B cell (primary cell): ENCODE data around the gene C1orf87. TPM values are rescaled to one million over a fixed set of nuclear protein-coding genes. Genes with fewer than 3 reads are reported as not detected.

Experiments
- ATAC-seq: fragments of 200-7000 bp; cut with Tn5 transposase; one replicate; pipeline ENCODE4 v1.10.0; 2021; ENCODE audit warnings: low read depth, mild to moderate bottlenecking, moderate number of reproducible peaks, moderate library complexity
- CTCF ChIA-PET: fragments of 350-600 bp; sonication (Branson Sonifier 250); formaldehyde crosslinking; loops from one replicate; lab custom pipeline; 2021; ENCODE audit warnings: antibody characterized with exemption, inconsistent platforms; lab: Charles Lee
- POLR2A ChIA-PET: fragments of 350-600 bp; sonication (Branson Sonifier 250); formaldehyde crosslinking; loops from one replicate; lab custom pipeline; 2021; ENCODE audit warnings: antibody characterized with exemption; lab: Charles Lee
- DNase-seq: peaks from one replicate; pipeline ENCODE4 v3.0.0; 2013
- H2AFZ ChIP-seq: 2 replicates; pipeline ENCODE4 v1.6.1; 2012; ENCODE audit warnings: mild to moderate bottlenecking, low read depth, low read length; ENCODE audit not compliant: insufficient read depth, poor library complexity, severe bottlenecking
- H3K27ac ChIP-seq, 2 donors: 1 replicate in 1 of 2; 2 replicates in 1 of 2; pipeline ENCODE4 v1.5.1; 2012 to 2013; ENCODE audit warnings: low read length in 2 of 2, mild to moderate bottlenecking in 2 of 2, moderate library complexity in 1 of 2
- H3K27me3 ChIP-seq, 4 experiments: fragments of 200-600 bp in 1 of 4; sonication (generic) in 1 of 4; replicated peaks in 1 of 4; 1 replicate in 2 of 4; 2 replicates in 2 of 4; pipeline versions ENCODE4 v1.6.1 to v1.7.0; 2013 to 2016; ENCODE audit warnings: low read length in 3 of 4, mild to moderate bottlenecking in 2 of 4, mixed read lengths in 1 of 4, moderate library complexity in 1 of 4; ENCODE audit not compliant: insufficient read depth in 4 of 4, control insufficient read depth in 3 of 4; ENCODE audit errors: control extremely low read depth in 1 of 4
- H3K36me3 ChIP-seq, 2 experiments: replicated peaks in 1 of 2; 1 replicate in 1 of 2; 2 replicates in 1 of 2; pipeline versions ENCODE4 v1.6.1 to v1.7.1; 2013; ENCODE audit warnings: low read length in 1 of 2; ENCODE audit not compliant: insufficient read depth in 2 of 2, control insufficient read depth in 1 of 2; ENCODE audit errors: control extremely low read depth in 1 of 2, extremely low read depth in 1 of 2
- H3K4me1 ChIP-seq, 2 donors: fragments of 200-600 bp in 1 of 2; sonication (generic) in 1 of 2; 1 replicate in 1 of 2; 2 replicates in 1 of 2; pipeline versions ENCODE4 v1.5.1 to v1.6.1; 2013 to 2017; ENCODE audit warnings: low read length in 2 of 2; ENCODE audit not compliant: control insufficient read depth in 2 of 2, insufficient read depth in 2 of 2
- H3K4me2 ChIP-seq: replicated peaks from 2 replicates; pipeline ENCODE3; 2012; ENCODE audit warnings: mild to moderate bottlenecking, low read depth, low read length; ENCODE audit not compliant: poor library complexity, severe bottlenecking
- H3K4me3 ChIP-seq, 5 experiments: fragments of 200-600 bp in 1 of 5; sonication (generic) in 1 of 5; 1 replicate in 3 of 5; 2 replicates in 2 of 5; pipeline versions ENCODE4 v1.5.1 to v1.7.0; 2011 to 2016; ENCODE audit warnings: low read length in 4 of 5, mild to moderate bottlenecking in 4 of 5, low read depth in 2 of 5, control low read depth in 1 of 5, moderate library complexity in 1 of 5; ENCODE audit not compliant: insufficient read depth in 1 of 5; ENCODE audit errors: control extremely low read depth in 1 of 5, extremely low read depth in 1 of 5
- H3K79me2 ChIP-seq: fragments of 200-600 bp; sonication (generic); one replicate; pipeline ENCODE4 v1.6.0; 2016; ENCODE audit warnings: low read length; ENCODE audit not compliant: control insufficient read depth, insufficient read depth
- H3K9ac ChIP-seq: fragments of 200-600 bp; sonication (generic); 2 replicates; pipeline ENCODE4 v1.6.1; 2017; ENCODE audit warnings: mild to moderate bottlenecking, low read length, moderate library complexity
- H3K9me3 ChIP-seq, 3 donors: one replicate each; pipeline versions ENCODE4 v1.6.1 to v1.7.1; 2013; ENCODE audit warnings: low read length in 2 of 3; ENCODE audit not compliant: control insufficient read depth in 2 of 3, insufficient read depth in 1 of 3; ENCODE audit errors: control extremely low read depth in 1 of 3
- H4K20me1 ChIP-seq: 2 replicates; pipeline ENCODE4 v1.6.0; 2012; ENCODE audit warnings: mild to moderate bottlenecking, low read length; ENCODE audit not compliant: insufficient read depth, control insufficient read depth, poor library complexity, severe bottlenecking
- H3K27ac Mint-ChIP-seq: one replicate; pipeline ENCODE4 v1.8.0; 2021; ENCODE audit warnings: mixed read lengths
- H3K27me3 Mint-ChIP-seq: one replicate; pipeline ENCODE4 v1.8.0; 2021; ENCODE audit warnings: mixed read lengths
- H3K4me1 Mint-ChIP-seq: one replicate; pipeline ENCODE4 v1.8.0; 2021; ENCODE audit warnings: mixed read lengths
- H3K4me3 Mint-ChIP-seq: one replicate; pipeline ENCODE4 v1.8.0; 2021; ENCODE audit warnings: mixed read lengths
- H3K9me3 Mint-ChIP-seq: one replicate; pipeline ENCODE4 v1.8.0; 2022; ENCODE audit warnings: mixed read lengths; ENCODE audit not compliant: insufficient read depth
- CTCF ChIP-seq: fragments of 200-600 bp; IDR thresholded peaks from one replicate; pipeline ENCODE4 v1.8.0; 2022; ENCODE audit warnings: antibody characterized with exemption, mild to moderate bottlenecking
- EZH2 ChIP-seq: IDR thresholded peaks from 2 replicates; pipeline ENCODE4 v1.6.1; 2012; ENCODE audit warnings: borderline replicate concordance, low read depth, mild to moderate bottlenecking, moderate library complexity, low read length; ENCODE audit not compliant: insufficient read depth, poor library complexity, severe bottlenecking
- WGBS: methylation state at CpG from one replicate; pipeline ENCODE4 v1.1.5; 2013; ENCODE audit warnings: missing lambda C conversion rate; ENCODE audit not compliant: insufficient coverage; 5-methylcytosine and 5-hydroxymethylcytosine counted together
- intact Hi-C: fragments of 100-400 bp; cut with micrococcal nuclease; formaldehyde crosslinking; loops from one replicate; pipeline ENCODE4 v1.10.0; 2022
- polyA plus RNA-seq: library from polyadenylated mRNA; depleted of rRNA; stranded (reverse); fragments of >200 nt; gene quantifications from 2 replicates; pipeline ENCODE4 v1.2.3, GENCODE V29; 2012
- total RNA-seq, 2 donors: library from RNA; stranded (reverse); fragments of 120-200 nt in 1 of 2; gene quantifications; 1 replicate in 1 of 2; 2 replicates in 1 of 2; pipeline versions ENCODE4 v1.2.3 to v1.2.4, GENCODE V29; 2013 to 2022

C1orf87 gene
- total and polyA plus RNA-seq, 2 donors (not counting 1 experiment from before 2014, with no cell fraction given): not detected

- CTCF ChIA-PET: no interaction called here
- no peaks in the 10 kb centered on the region for H3K79me2 ChIP-seq
- H3K27ac Mint-ChIP-seq: no peak overlapping the region
Observed at GRCh38 chr1:60041783-60042182, 31.8 kb downstream of the C1orf87 start.

GRCh38 chr1:60037669-60038068 lies 35.9 kb downstream of the C1orf87 start:
- intact Hi-C loops: no loop called here
- POLR2A ChIA-PET: no interaction called here

More at GRCh38 chr1:60041783-60042182, 31.8 kb downstream of the C1orf87 start:
- no peak overlapping the region for H3K27ac ChIP-seq
- intact Hi-C loops: no loop called here
- no peaks in the 10 kb centered on the region for H3K4me1 Mint-ChIP-seq
- H3K4me1 ChIP-seq: no peaks in the 10 kb centered on the region
- H3K4me3 Mint-ChIP-seq: no peak overlapping the region
- WGBS: no CpG with 5 or more reads among the region's 2 CpGs
- no peak for DNase-seq
- TF ChIP-seq EZH2 (no peak), CTCF (no peak)
- H3K9me3 Mint-ChIP-seq: no peaks in the 10 kb centered on the region
- H3K9ac ChIP-seq: no peak overlapping the region
- H3K9me3 ChIP-seq: no peaks in the 10 kb centered on the region
- POLR2A ChIA-PET: no interaction called here
- H3K4me2 ChIP-seq: no peak overlapping the region
- ATAC-seq: no peak
- no peaks in the 10 kb centered on the region for H3K27me3 ChIP-seq
- H4K20me1 ChIP-seq: no peaks in the 10 kb centered on the region
- no peak overlapping the region for H2AFZ ChIP-seq
- H3K4me3 ChIP-seq: no peak overlapping the region
- no peaks in the 10 kb centered on the region for H3K27me3 Mint-ChIP-seq
- no peaks in the 10 kb centered on the region for H3K36me3 ChIP-seq

More at GRCh38 chr1:60037669-60038068, 35.9 kb downstream of the C1orf87 start:
- H3K27me3 Mint-ChIP-seq: no peaks in the 10 kb centered on the region
- H3K4me1 ChIP-seq: no peaks in the 10 kb centered on the region
- no peak overlapping the region for H3K4me3 Mint-ChIP-seq
- no CpG with 5 or more reads among the region's 1 CpG for WGBS
- H3K9ac ChIP-seq: no peak overlapping the region
- no peaks in the 10 kb centered on the region for H3K9me3 Mint-ChIP-seq
- DNase-seq: no peak
- no peak overlapping the region for H3K27ac Mint-ChIP-seq
- no peaks in the 10 kb centered on the region for H3K79me2 ChIP-seq
- ATAC-seq: no peak
- H2AFZ ChIP-seq: no peak overlapping the region
- H3K27ac ChIP-seq: no peak overlapping the region
- H3K27me3 ChIP-seq: no peaks in the 10 kb centered on the region
- H4K20me1 ChIP-seq: no peaks in the 10 kb centered on the region
- no peak overlapping the region for H3K4me3 ChIP-seq
- H3K4me2 ChIP-seq: no peak overlapping the region
- H3K9me3 ChIP-seq: no peaks in the 10 kb centered on the region
- no peaks in the 10 kb centered on the region for H3K4me1 Mint-ChIP-seq
- no peaks in the 10 kb centered on the region for H3K36me3 ChIP-seq
- CTCF ChIA-PET: no interaction called here
- TF ChIP-seq EZH2 (no peak), CTCF (no peak)
